ENCODE data around the gene ITPR1. TPM values are rescaled to one million over a fixed set of nuclear protein-coding genes. Genes with fewer than 3 reads are reported as not detected.
A peak's percentile ranks its signal among the peaks of the same experiment; 100 is the strongest.

The ITPR1 gene
- polyA plus RNA-seq, 12 donors: 15.3 to 29.1 (median 21.2) TPM; not detected in 1

GRCh38 chr3:4475804-4476203 is 17.3 kb upstream of the ITPR1 start:
- no peak for DNase-seq

- no peak for DNase-seq
Observed at GRCh38 chr3:4476496-4476895, 16.7 kb upstream of the ITPR1 start.

- DNase-seq: no peak
Observed at GRCh38 chr3:4478261-4478660, 14.9 kb upstream of the ITPR1 start.

GRCh38 chr3:4491855-4492207 is 1.3 kb upstream of the ITPR1 start:
- no peak for DNase-seq

- no peak for DNase-seq
Observed at GRCh38 chr3:4492208-4493013, 737 bp upstream of the ITPR1 start.

- peak; percentile 61 for DNase-seq
Observed at GRCh38 chr3:4493941-4494894, 1.1 kb downstream of the ITPR1 start.

GRCh38 chr3:4494895-4495264 is 1.7 kb downstream of the ITPR1 start:
- no peak for DNase-seq

GRCh38 chr3:4495294-4496086 is 2.3 kb downstream of the ITPR1 start:
- no peak for DNase-seq

- DNase-seq: no peak
Observed at GRCh38 chr3:4496087-4496452, 2.9 kb downstream of the ITPR1 start.

GRCh38 chr3:4497005-4497692 is 4.0 kb downstream of the ITPR1 start:
- DNase-seq: no peak

- no peak for DNase-seq
Observed at GRCh38 chr3:4497843-4498324, 4.7 kb downstream of the ITPR1 start.

GRCh38 chr3:4498446-4498845 is 5.3 kb downstream of the ITPR1 start:
- DNase-seq: no peak

- DNase-seq: no peak
Observed at GRCh38 chr3:4501437-4501836, 8.3 kb downstream of the ITPR1 start.

GRCh38 chr3:4501927-4502326 is 8.8 kb downstream of the ITPR1 start:
- no peak for DNase-seq

GRCh38 chr3:4503050-4503449 is 9.9 kb downstream of the ITPR1 start:
- DNase-seq: no peak

- no peak for DNase-seq
Observed at GRCh38 chr3:4504340-4505261, 11.5 kb downstream of the ITPR1 start.

- DNase-seq: no peak
Observed at GRCh38 chr3:4505688-4506558, 12.8 kb downstream of the ITPR1 start.

- DNase-seq: peak; percentile 57
Observed at GRCh38 chr3:4506559-4507023, 13.4 kb downstream of the ITPR1 start.

- peak; percentile 59 for DNase-seq
Observed at GRCh38 chr3:4507024-4507596, 14.0 kb downstream of the ITPR1 start.
